Measurements from ENCODE around the gene GOT2.
"Not testable (repeated sequence)": the region's sequence is repeated elsewhere in the genome, so short reads cannot be mapped to it uniquely, and the experiment has no call there.

The GOT2 gene

GRCh38 chr16:58733671-58734458 is at the start of gene GOT2:
GOT2 (minus strand) TSS chr16:58734316; CDS start chr16:58734228, 88 bp downstream.
- peak; percentile 88 for DNase-seq (ENCODE audit: low read depth)

- not testable (repeated sequence) for DNase-seq (ENCODE audit: low read depth)
These were observed 45.2 kb upstream of the GOT2 start for GRCh38 chr16:58779291-58779690.

- DNase-seq (ENCODE audit: low read depth), result no peak
These were observed 39.8 kb upstream of the GOT2 start for GRCh38 chr16:58773870-58774269.

- no peak for DNase-seq (ENCODE audit: low read depth)
These were observed 34.0 kb upstream of the GOT2 start for GRCh38 chr16:58768145-58768544.

- DNase-seq (ENCODE audit: low read depth), result no peak
These were observed 33.5 kb upstream of the GOT2 start for GRCh38 chr16:58767581-58767980.

- no peak for DNase-seq (ENCODE audit: low read depth)
These were observed 22.7 kb upstream of the GOT2 start for GRCh38 chr16:58756650-58757332.

GRCh38 chr16:58755989-58756649 is 22.0 kb upstream of the GOT2 start:
- peak; percentile 71 for DNase-seq (ENCODE audit: low read depth)

GRCh38 chr16:58753711-58754134 is 19.6 kb upstream of the GOT2 start:
- no peak for DNase-seq (ENCODE audit: low read depth)

- no peak for DNase-seq (ENCODE audit: low read depth)
These were observed 10.4 kb upstream of the GOT2 start for GRCh38 chr16:58744497-58744896.

- DNase-seq (ENCODE audit: low read depth), result no peak
These were observed 7.9 kb upstream of the GOT2 start for GRCh38 chr16:58741976-58742375.

GRCh38 chr16:58741166-58741565 is 7.0 kb upstream of the GOT2 start:
- DNase-seq (ENCODE audit: low read depth), result no peak

GRCh38 chr16:58738672-58739296 is 4.7 kb upstream of the GOT2 start:
- DNase-seq (ENCODE audit: low read depth), result no peak

- not testable (repeated sequence) for DNase-seq (ENCODE audit: low read depth)
These were observed 2.2 kb upstream of the GOT2 start for GRCh38 chr16:58736341-58736740.

GRCh38 chr16:58734459-58734787 is 307 bp upstream of the GOT2 start:
- DNase-seq (ENCODE audit: low read depth), result no peak

- peak; percentile 20 for DNase-seq (ENCODE audit: low read depth)
These were observed 857 bp downstream of the GOT2 start for GRCh38 chr16:58733248-58733670.

- peak; percentile 79 for DNase-seq (ENCODE audit: low read depth)
These were observed 1.4 kb downstream of the GOT2 start for GRCh38 chr16:58732545-58733247.

- no peak for DNase-seq (ENCODE audit: low read depth)
These were observed 3.3 kb downstream of the GOT2 start for GRCh38 chr16:58730724-58731370.

- DNase-seq (ENCODE audit: low read depth), result no peak
These were observed 6.1 kb downstream of the GOT2 start for GRCh38 chr16:58727796-58728568.

- DNase-seq (ENCODE audit: low read depth), result no peak
These were observed 6.9 kb downstream of the GOT2 start for GRCh38 chr16:58727028-58727781.

- no peak for DNase-seq (ENCODE audit: low read depth)
These were observed 11.0 kb downstream of the GOT2 start for GRCh38 chr16:58723109-58723508.
